Measurements from ENCODE around the gene MCFD2. TPM values are rescaled to one million over a fixed set of nuclear protein-coding genes. Genes with fewer than 3 reads are reported as not detected.

Gene MCFD2
- total RNA-seq, 1 experiment from 2014 or later = 90.5 TPM

DNA sequence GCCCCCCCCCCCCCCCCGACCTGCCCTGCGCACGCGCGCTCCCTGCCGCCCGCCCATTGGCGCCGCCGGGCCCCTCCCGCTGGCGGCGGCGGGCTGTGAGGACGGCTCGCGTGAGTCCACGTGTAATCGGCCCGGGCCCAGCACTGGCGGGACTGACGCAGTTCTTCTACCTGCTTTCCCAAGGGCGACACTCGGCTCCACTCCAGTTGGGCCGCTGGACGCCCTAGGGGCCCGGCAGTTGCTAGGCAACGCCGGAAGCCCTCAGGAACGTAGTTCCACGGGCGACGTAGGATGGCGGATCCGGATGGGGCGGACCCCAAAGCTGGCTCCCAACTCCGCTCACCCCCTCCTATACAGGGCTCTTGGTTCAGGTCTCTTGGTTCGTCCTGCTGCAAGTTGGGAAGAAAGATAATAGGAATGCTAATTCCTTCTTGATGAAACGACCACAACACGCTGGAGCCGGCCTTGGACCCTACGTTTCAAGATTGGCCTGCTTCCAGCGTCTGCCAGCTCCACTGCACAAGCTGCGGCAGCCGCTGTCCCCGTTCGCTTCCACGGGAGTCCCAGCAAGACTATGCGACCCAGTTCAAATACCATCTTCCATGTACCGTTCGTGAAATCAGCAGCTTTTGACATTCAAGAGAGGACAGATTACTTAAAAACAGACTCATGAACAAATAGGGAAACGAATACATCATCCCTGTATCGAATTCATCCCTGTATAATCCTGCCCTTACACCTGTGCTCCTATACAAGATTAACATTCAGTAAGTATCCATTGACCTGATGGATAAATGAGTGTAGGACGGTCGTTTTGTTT is 415 bp upstream of the MCFD2 start:
- DNase-seq (ENCODE audit: low spot score) = peak; percentile 93
- intact Hi-C loops (cut with micrococcal nuclease; ENCODE audit: unreplicated experiment) = no loop called here
- H3K27me3 ChIP-seq (replicated peaks; ENCODE audit: insufficient read depth, low read depth, low read length, poor library complexity) = no peaks in the 10 kb centered on the region
- no peak for TF ChIP-seq EZH2 (IDR thresholded peaks at IDR 0.05; ENCODE audit: borderline replicate concordance, low read depth, low read length, poor library complexity, severe bottlenecking)
- no peak for TF ChIP-seq CTCF (conservative IDR thresholded peaks at IDR 0.05; ENCODE audit: low read depth, low read length)
- ChIA-PET POLR2A (ENCODE audit: low non-redundant PET) (interaction anchor here (0.6 kb wide), 1 partner anchor 289 kb away, joined by 5 read pairs; no protein-coding TSS in a partner anchor), CTCF (interaction anchor here (0.6 kb wide), 1 partner anchor 407 kb away, joined by 3 read pairs; no protein-coding TSS in a partner anchor)
- H3K36me3 ChIP-seq (ENCODE audit: insufficient read depth, low read length, poor library complexity, severe bottlenecking) = no peaks in the 10 kb centered on the region
- H3K4me3 ChIP-seq (ENCODE audit: low read depth, low read length, poor library complexity, severe bottlenecking) = peak overlapping the region; percentile 99
- BruUV-seq (replicated peaks) = TSS peak; percentile 72
- H3K4me1 ChIP-seq (ENCODE audit: insufficient read depth, low read length, poor library complexity, severe bottlenecking) = peaks cover 14% of the 10 kb centered on the region
- peak overlapping the region; percentile 94 for H3K27ac ChIP-seq (ENCODE audit: low read depth, low read length, poor library complexity, severe bottlenecking)
- H3K9me3 ChIP-seq (ENCODE audit: low read depth, low read length, poor library complexity, severe bottlenecking) = no peaks in the 10 kb centered on the region

DNA sequence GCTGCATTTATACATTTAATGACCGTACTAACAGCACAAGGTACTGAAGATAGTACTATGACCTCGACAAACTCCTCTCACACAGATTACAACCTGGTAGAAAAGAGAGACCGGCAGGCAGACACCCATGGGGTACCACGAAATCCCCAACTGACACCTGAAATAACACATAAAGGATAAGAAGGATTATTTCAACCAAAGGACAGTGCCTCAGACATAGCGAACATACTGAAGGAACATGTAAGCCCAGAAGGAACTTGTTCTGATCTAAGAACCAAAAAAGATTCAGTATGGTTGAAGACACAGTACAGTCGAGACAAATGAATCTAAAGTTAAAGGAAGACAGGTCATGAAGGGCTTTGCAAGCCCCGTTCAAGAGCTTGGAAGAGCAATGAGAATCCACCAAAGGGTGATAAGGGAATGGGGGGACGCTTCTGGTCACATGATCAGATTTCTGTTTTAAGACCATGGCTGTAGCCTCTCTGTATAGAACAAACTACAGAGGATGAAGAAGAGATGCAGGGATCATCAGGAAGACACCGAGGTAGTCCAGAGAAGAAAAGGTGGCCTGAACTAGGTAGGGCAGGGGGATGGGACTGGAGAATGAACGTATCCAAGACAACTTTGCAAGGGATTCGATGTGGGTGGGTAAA is 902 bp downstream of the MCFD2 start:
- ChIA-PET CTCF (no interaction called here), POLR2A (ENCODE audit: low non-redundant PET) (no interaction called here)
- no peak for TF ChIP-seq EZH2 (IDR thresholded peaks at IDR 0.05; ENCODE audit: borderline replicate concordance, low read depth, low read length, poor library complexity, severe bottlenecking)
- no peak for TF ChIP-seq CTCF (conservative IDR thresholded peaks at IDR 0.05; ENCODE audit: low read depth, low read length)
- peak overlapping the region; percentile 94 for H3K27ac ChIP-seq (ENCODE audit: low read depth, low read length, poor library complexity, severe bottlenecking)
- peaks cover 14% of the 10 kb centered on the region for H3K4me1 ChIP-seq (ENCODE audit: insufficient read depth, low read length, poor library complexity, severe bottlenecking)
- no peaks in the 10 kb centered on the region for H3K36me3 ChIP-seq (ENCODE audit: insufficient read depth, low read length, poor library complexity, severe bottlenecking)
- DNase-seq (ENCODE audit: low spot score) = no peak
- intact Hi-C loops (cut with micrococcal nuclease; ENCODE audit: unreplicated experiment) = no loop called here
- no peaks in the 10 kb centered on the region for H3K9me3 ChIP-seq (ENCODE audit: low read depth, low read length, poor library complexity, severe bottlenecking)
- no peaks in the 10 kb centered on the region for H3K27me3 ChIP-seq (replicated peaks; ENCODE audit: insufficient read depth, low read depth, low read length, poor library complexity)
- peak overlapping the region; percentile 99 for H3K4me3 ChIP-seq (ENCODE audit: low read depth, low read length, poor library complexity, severe bottlenecking)
- BruUV-seq (replicated peaks) = no TSS peak

DNA sequence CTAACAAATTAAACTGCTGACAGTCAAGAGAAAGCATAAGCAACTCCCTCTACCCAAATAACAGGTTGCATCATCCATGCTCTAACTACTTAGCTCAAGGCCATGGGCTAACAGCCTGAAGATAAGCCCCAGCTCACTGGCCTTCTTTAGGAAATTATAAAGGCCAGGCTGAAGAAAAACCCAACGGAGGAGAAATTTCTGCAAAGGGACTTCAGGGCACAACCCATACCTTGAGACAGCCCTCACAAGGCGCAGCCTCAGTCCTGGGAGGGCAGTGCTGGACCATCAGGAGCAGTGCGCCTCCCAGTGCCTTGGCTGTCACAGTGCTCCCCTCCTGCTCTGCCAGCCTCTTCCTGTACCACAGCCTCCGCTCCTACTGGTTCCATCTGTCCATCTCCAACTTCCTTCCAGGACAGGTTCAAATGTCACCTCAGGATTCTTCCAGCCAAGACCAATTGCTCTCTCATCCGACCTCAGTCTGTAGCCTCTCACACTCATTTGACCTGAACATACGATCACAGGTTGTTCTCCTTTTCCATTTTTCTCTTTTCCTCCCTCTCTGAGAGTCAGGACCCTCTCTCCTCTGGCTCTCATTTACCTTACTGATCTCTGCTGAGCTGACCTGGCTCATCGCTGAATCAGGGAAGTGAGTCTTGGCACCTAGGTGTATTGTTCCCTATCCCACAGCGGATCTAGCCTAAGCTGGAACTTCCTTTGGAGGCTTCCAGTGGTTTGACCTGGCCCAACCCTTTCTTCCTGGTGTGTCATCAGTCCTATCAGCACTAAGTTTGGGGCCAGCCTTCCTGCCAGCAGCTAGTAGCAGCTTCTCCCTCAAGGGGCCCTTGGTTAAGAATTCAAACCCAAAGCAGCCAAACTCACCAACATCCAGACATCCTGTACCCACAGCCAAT is 1.9 kb downstream of the MCFD2 start:
- no peaks in the 10 kb centered on the region for H3K9me3 ChIP-seq (ENCODE audit: low read depth, low read length, poor library complexity, severe bottlenecking)
- intact Hi-C loops (cut with micrococcal nuclease; ENCODE audit: unreplicated experiment) = no loop called here
- peak overlapping the region; percentile 61 for H3K27ac ChIP-seq (ENCODE audit: low read depth, low read length, poor library complexity, severe bottlenecking)
- H3K27me3 ChIP-seq (replicated peaks; ENCODE audit: insufficient read depth, low read depth, low read length, poor library complexity) = no peaks in the 10 kb centered on the region
- BruUV-seq (replicated peaks) = TSS peak; percentile 56
- H3K36me3 ChIP-seq (ENCODE audit: insufficient read depth, low read length, poor library complexity, severe bottlenecking) = peaks cover 9% of the 10 kb centered on the region
- ChIA-PET CTCF (no interaction called here), POLR2A (ENCODE audit: low non-redundant PET) (interaction anchor here (0.6 kb wide), 1 partner anchor 374 kb away, joined by 5 read pairs; no protein-coding TSS in a partner anchor)
- no peak for DNase-seq (ENCODE audit: low spot score)
- H3K4me1 ChIP-seq (ENCODE audit: insufficient read depth, low read length, poor library complexity, severe bottlenecking) = peaks cover 14% of the 10 kb centered on the region
- H3K4me3 ChIP-seq (ENCODE audit: low read depth, low read length, poor library complexity, severe bottlenecking) = peak overlapping the region; percentile 99
- TF ChIP-seq EZH2 (IDR thresholded peaks at IDR 0.05; ENCODE audit: borderline replicate concordance, low read depth, low read length, poor library complexity, severe bottlenecking) (no peak), CTCF (conservative IDR thresholded peaks at IDR 0.05; ENCODE audit: low read depth, low read length) (no peak)

All from A673 (cell line).